AG04450 (cell line): ENCODE measurements around the gene AQR. TPM values are rescaled to one million over a fixed set of nuclear protein-coding genes. Genes with fewer than 3 reads are reported as not detected.

Experiments
- CTCF ChIA-PET: fragments of 300-600, 350-600 bp; formaldehyde crosslinking; extraction: SDS; loops from one replicate; lab custom pipeline; 2022; ENCODE audit warnings: antibody characterized with exemption, inconsistent platforms; lab: Charles Lee
- POLR2A ChIA-PET: fragments of 350-600 bp; formaldehyde crosslinking; extraction: SDS; loops from one replicate; lab custom pipeline; 2021; ENCODE audit warnings: antibody characterized with exemption, inconsistent platforms; lab: Yijun Ruan, JAX
- DNase-seq: peaks from one replicate; pipeline ENCODE4 v3.0.0-alpha.2; 2011; ENCODE audit warnings: low read depth, low spot score
- H3K27ac ChIP-seq: one replicate; pipeline ENCODE4 v1.5.1; 2012; ENCODE audit warnings: low read depth, low read length, control low read depth
- H3K27me3 ChIP-seq: one replicate; pipeline ENCODE4 v1.6.0; 2012; ENCODE audit warnings: low read length; ENCODE audit not compliant: control insufficient read depth, insufficient read depth
- H3K4me3 ChIP-seq: 2 replicates; pipeline ENCODE4 v1.5.1; 2011; ENCODE audit warnings: mild to moderate bottlenecking, low read depth, low read length, control low read depth
- H3K9me3 ChIP-seq: 2 replicates; pipeline ENCODE4 v1.5.1; 2012; ENCODE audit warnings: low read length; ENCODE audit not compliant: control insufficient read depth, insufficient read depth
- polyA plus RNA-seq: library from polyadenylated mRNA; depleted of rRNA; stranded (reverse); fragments of >200 nt; gene quantifications from 2 replicates; pipeline ENCODE4 v1.2.3, GENCODE V29; 2011
- TF ChIP-seq, protein P1 (sequence below): IDR thresholded peaks from 2 replicates; pipeline ENCODE4 v1.5.1; 2011; ENCODE audit warnings: low read depth, low read length, control low read depth, inconsistent platforms

AQR gene
- polyA plus RNA-seq, 1 experiment, result 32.9 TPM

DNA sequence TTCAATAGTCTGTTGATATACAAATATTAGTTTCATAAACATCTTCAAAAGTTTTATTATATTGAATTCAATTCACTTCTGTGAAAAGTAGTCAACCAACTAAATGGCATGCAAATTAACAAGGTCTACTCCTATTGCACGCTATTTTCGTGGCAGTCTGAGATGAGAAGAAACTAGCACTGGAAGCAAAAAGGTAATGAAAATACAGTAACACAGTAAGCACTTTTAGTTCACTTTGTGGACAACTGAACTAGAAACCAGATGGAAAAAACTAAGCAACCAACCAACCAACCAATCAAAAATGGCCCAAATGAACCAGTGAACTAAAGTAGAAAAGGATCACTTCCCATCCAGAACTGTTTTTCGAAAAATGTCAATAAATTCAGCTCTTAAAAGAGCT lies 118.5 kb downstream of the AQR start:
- no peaks in the 10 kb centered on the region for H3K9me3 ChIP-seq

DNA sequence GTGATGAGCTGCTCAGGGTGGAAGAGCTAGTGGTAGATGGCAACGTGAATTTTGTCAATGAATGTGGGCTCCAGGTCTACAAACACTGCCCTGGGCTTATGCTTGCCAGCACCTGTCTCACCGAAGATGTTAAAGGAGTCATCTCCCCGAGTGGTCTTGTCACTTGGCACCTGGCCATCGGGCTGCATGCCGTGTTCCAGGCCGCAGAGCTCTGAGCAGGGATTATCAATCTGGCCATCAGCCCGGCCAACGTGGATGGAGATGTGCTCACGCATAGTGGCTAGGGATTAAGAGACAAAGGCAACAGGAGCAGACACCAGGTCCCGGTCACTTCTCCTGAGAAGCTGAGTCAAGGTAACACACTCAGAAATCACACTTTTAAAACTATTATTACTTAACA lies 119.4 kb downstream of the AQR start:
- ChIA-PET POLR2A (no interaction called here), CTCF (no interaction called here)
- Histone ChIP-seq H3K27ac (no peak overlapping the region), H3K9me3 (no peaks in the 10 kb centered on the region), H3K4me3 (no peak overlapping the region), H3K27me3 (no peaks in the 10 kb centered on the region)
- no peak for DNase-seq
- TF ChIP-seq, protein P1, sequence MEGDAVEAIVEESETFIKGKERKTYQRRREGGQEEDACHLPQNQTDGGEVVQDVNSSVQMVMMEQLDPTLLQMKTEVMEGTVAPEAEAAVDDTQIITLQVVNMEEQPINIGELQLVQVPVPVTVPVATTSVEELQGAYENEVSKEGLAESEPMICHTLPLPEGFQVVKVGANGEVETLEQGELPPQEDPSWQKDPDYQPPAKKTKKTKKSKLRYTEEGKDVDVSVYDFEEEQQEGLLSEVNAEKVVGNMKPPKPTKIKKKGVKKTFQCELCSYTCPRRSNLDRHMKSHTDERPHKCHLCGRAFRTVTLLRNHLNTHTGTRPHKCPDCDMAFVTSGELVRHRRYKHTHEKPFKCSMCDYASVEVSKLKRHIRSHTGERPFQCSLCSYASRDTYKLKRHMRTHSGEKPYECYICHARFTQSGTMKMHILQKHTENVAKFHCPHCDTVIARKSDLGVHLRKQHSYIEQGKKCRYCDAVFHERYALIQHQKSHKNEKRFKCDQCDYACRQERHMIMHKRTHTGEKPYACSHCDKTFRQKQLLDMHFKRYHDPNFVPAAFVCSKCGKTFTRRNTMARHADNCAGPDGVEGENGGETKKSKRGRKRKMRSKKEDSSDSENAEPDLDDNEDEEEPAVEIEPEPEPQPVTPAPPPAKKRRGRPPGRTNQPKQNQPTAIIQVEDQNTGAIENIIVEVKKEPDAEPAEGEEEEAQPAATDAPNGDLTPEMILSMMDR, result no peak

More for the DNA sequence above, 118.5 kb downstream of the AQR start:
- H3K27me3 ChIP-seq, result no peaks in the 10 kb centered on the region
- no peak for DNase-seq
- ChIA-PET POLR2A (no interaction called here), CTCF (no interaction called here)
- TF ChIP-seq, protein P1, result no peak
- no peak overlapping the region for H3K27ac ChIP-seq
- H3K4me3 ChIP-seq, result no peak overlapping the region

DNA sequence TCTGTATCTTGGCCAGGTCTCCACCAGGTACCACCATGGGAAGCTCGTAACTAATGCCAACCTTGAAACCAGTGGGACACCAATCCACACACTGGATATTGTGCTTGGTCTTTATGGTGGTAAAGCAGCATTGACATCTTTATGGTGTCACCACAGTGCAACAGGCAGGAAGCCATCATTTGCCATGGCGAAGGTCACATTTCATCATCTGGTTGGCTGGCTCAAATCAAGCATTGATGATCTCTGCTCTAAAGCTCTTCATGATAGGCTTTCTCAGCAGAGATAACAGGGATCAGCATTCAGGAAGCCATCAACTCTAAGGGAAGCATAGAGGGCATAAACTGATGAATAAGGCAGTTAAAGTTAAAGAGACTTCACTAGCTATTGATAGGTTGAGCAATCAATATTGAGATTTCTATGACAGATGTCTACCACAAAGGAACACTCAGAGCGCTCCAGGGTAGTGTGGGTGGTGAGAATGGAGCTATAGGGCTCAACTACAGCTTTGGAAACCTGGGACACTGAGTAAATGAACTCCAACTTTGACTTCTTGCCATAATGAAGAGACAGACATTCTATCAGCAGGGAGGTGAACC lies 120.1 kb downstream of the AQR start:
- CTCF ChIA-PET, result no interaction called here

DNA sequence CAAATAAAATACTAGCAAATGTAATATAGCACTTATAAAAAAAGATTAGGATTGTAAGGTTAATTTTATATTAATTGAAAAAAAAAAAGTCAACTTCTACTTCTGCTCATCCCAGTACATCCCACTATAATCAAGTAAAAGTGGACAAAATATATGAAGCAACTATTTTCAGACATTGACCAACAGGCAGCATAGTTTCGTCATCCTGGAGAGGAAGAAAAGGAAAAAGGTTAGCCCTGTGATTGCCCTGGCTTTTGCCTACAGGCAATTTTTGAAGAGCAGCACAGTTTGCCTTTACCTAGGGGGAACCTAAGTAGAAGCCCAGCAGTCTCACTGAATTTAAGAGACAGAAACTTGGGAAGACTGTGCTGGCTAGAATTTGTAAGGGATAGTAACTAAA lies 121.9 kb downstream of the AQR start:
- ChIA-PET CTCF (no interaction called here), POLR2A (no interaction called here)
- H3K9me3 ChIP-seq, result no peaks in the 10 kb centered on the region
- H3K4me3 ChIP-seq, result no peak overlapping the region
- no peak for DNase-seq
- no peaks in the 10 kb centered on the region for H3K27me3 ChIP-seq
- H3K27ac ChIP-seq, result no peak overlapping the region
- TF ChIP-seq, protein P1, result no peak

More for the DNA sequence above, 120.1 kb downstream of the AQR start:
- no peaks in the 10 kb centered on the region for H3K27me3 ChIP-seq
- no peaks in the 10 kb centered on the region for H3K9me3 ChIP-seq
- no peak for DNase-seq
- H3K4me3 ChIP-seq, result no peak overlapping the region
- H3K27ac ChIP-seq, result no peak overlapping the region
- POLR2A ChIA-PET, result no interaction called here
- TF ChIP-seq, protein P1, result no peak

DNA sequence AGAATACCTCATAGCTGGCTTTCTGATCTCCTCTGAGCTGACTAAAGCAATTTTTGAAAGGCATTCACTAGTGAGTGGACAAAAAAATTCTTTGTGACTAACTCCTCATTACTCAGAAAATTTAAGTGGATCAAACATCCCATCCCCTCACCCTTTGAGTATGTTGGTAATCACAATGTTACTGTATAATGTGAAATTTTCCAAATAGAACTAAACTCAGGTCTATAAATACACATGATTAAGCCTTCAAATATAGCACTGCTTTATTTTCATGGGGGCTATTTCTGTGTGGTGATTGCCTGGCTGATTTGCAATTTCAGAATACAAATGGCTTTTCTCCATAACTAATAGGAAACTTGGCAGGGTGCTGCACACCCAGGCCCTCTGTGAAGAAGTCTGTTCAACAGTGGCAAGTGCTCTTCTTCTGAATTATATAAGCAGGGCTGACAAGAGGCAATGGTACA lies 128.2 kb downstream of the AQR start:
- TF ChIP-seq, protein P1, result no peak
- ChIA-PET CTCF (no interaction called here), POLR2A (no interaction called here)
- no peak overlapping the region for H3K27ac ChIP-seq
- DNase-seq, result no peak
- H3K4me3 ChIP-seq, result no peak overlapping the region
- no peaks in the 10 kb centered on the region for H3K9me3 ChIP-seq
- no peaks in the 10 kb centered on the region for H3K27me3 ChIP-seq
